Measurements from ENCODE around the gene SASH1.

SASH1 gene

DNA sequence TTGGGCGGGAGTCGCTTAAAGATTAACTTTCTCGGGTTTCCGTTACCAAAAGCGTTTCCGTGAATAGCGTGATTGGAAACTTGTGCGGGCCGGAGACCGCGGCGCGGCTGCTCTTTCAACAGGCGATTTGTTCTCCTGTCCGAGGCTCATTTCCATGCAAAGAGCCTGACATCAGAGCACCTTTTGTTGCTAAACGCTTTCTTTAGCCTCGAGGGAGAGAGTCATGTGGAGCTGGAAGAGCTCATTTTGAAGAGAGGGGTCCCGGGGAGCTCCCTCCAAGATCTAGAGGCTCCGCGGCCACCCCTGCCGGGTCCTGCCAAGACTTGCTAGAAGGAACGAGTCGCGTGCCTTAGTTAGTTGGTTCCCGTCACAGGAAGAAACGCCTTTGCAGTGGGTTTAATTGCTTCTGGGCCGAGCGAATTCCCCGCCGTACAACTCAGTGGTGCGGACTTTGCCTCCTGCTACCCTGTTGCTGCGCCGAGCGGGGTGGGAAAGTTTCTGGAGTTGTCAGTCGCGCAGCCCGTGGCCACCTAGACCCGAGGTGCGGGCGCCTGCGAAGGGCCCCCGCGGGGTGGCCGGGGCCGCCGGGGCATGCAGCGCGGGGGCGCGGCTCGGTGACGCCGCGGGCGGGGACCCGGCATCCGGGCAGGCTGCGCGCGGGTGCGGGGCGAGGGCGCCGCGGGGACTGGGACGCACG lies at the start of gene SASH1:
TSS of gene SASH1 (plus strand) at position 489 of the 697 bp plus-strand sequence. CDS start 230 bp downstream, outside the sequence.
- no peak for DNase-seq

- DNase-seq, result no peak
Measured at GRCh38 chr6:148293181-148293995, 49.2 kb upstream of the SASH1 start.

DNA sequence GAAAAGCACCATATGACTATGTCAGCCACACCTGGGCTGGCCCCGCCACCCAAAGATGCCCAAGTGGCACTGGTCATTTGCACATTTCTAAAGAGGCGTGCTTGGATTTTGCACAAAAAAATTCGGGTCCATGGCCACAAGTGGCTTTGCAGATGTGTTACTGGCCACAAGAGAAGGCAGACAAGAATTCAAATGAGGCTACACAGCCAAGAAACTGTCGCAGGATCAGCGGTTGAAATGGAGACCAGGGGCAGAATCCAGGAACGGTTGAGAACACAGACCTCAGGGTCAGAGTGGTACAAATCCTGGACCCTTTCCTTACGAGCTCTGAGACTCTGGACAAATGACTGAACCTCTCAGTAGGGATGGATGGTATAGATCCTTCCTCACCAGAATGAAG lies 48.6 kb upstream of the SASH1 start:
- DNase-seq, result no peak

DNA sequence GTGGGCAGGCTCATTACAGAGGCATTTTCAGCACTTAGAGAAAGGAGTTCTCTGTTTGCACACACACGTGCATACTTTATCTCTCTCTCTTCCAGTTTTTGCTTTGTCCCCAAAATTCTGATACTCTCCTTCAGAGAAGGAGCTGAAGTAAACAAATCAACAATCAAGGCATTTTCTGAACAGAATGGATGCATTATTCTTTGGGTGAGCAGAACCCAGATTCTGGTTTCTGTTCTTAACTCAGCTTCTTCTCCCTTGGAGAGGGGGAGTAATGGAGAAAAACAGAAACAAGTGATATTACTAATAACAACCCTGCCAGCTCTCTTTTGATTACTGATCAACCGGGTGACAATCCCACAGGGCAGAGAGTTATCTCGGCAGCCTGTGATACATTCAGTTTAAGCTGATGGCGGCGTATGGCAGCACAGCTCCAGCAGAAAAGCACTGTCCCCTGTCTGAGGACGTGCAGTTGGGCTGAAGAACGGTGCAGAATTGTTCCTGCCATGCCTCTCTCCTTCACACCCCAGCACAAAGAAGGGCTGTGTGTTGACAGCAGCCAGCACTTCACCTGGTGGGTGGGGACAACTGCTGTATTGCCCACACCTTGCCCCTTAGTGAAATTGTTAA lies 47.3 kb upstream of the SASH1 start:
- DNase-seq, result no peak

GRCh38 chr6:148296771-148297170 lies 45.9 kb upstream of the SASH1 start:
- no peak for DNase-seq

- no peak for DNase-seq
Measured at GRCh38 chr6:148298683-148299082, 44.0 kb upstream of the SASH1 start.

- no peak for DNase-seq
Measured at GRCh38 chr6:148303616-148304015, 39.0 kb upstream of the SASH1 start.

GRCh38 chr6:148304976-148305375 lies 37.7 kb upstream of the SASH1 start:
- no peak for DNase-seq

DNA sequence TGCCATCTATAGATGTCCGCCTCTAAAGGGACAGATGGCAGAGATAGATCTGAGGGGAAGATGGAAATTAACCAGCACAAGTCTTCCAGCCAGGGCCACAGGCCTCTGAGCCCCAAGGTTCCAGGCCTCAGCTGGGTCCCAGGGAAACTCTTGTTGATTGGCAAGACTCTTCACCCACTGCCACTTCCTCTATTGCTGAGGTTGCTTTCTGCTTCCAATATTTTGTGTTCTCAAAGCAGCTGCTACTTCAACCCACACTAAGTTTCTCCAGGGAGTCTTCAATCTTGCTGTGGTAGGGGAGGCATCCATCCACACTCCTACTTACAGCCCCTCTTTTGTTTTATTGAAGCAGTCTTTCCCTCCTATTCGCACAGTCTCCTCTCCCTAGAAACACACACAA lies 36.4 kb upstream of the SASH1 start:
- DNase-seq, result no peak

DNA sequence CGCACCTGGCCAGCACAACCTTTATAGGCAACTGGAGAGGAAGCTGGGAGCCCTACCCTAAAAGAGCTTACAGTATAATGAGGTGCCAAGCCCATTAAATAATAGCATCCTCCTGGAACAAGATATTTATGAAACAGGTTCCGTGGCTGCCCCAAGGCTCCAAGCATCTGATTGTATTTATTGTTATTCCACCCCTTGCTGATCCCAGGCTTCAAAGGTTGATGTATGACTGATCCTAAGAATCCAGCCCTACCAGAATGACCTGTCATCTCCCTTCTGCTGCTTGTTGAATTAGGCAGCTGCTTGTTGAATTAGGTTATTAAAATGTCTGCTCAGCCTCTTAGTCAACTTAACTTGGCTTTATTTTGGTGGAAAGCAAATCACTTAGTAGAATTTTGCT lies 35.2 kb upstream of the SASH1 start:
- no peak for DNase-seq

GRCh38 chr6:148309301-148309700 lies 33.3 kb upstream of the SASH1 start:
- DNase-seq, result no peak

DNA sequence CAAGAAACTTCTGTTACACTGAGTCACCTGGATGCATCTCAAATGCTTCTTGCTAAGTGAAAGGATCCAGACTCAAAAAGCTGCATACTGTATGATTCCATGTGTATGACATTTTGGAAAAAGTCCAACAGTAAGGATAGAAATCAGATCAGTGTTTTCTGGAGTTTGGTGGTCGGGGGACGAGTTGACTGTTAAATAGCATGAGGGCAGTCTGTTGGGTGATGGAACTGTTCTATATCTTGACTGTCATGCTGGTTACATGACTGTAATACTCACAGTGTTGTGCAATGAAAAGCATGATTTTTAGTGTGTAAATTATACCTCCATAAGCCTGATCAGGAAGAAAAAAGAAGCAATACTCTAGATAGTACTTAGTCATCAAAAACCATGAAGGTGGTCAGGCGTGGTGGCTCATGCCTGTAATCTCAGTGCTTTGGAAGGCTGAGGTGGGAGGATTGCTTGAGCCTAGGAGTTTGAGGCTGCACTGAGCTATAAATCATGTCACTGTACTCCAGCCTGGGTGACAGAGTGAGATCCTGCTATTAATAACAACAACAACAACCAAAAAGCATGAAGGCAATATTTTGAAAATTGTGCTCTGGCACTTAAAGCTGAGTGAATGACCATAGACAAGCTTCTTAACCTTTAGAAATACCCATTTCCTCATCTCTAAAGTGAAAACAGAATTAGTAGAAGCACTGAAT lies 30.5 kb upstream of the SASH1 start:
- DNase-seq, result no peak

- peak; percentile 37 for DNase-seq
Measured at GRCh38 chr6:148313488-148313887, 29.1 kb upstream of the SASH1 start.

DNA sequence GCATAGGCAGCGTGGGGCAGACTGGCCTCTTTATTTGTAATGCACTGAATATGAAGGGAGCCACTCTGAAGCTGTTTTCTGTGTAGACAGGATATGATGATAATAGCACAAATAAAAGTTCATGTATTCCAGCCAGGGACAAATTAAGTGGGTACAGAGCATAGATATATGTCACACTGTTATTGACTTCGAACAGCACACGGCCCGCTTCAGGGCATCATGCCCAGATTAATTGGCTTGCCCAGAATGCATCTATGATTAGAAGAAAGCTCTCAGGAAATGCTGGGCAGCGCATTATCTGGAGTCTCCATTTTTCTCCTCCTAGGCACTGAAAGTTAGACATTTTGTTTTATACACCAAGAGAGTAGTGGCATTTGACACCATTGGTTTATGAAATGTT lies 26.3 kb upstream of the SASH1 start:
- no peak for DNase-seq

DNA sequence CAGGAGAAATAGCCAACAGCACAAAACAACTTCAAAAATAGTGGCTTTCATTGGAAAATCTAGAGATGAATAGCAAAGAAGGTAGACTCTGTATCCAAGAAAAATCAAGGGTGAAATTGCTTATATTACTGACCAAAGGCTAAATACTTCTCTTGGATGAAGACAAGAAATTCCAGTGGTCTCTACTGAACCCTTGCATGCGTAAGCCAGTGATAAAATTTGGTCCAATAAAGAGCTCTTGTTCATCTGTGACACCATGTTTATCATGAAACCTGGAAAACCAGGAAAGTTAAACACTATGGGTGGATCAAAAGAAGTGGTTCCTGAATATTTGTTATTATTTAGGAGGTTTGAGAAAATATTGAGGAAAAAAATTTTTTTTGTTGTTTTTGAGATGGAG lies 25.6 kb upstream of the SASH1 start:
- no peak for DNase-seq

GRCh38 chr6:148317739-148318138 lies 24.9 kb upstream of the SASH1 start:
- no peak for DNase-seq

DNA sequence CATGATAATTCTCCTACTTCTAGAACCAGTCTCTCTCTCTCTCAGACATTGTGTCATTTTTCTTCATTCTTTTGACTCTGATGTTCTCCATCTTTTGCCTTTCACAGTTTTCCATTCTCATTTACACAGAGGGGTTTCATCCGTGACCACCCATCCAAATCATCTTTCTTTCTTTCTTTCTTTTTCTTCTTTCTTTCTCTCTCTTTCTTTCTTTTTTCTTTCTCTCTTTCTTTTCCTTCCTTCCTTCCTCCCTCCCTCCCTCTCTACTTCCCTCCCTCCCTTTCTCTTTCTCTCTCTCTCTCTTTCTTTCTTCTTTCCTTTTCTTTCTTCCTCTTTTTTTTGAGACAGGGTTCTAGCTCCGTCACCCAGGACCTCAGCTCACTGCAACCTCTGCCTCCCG lies 19.9 kb upstream of the SASH1 start:
- DNase-seq, result no peak

DNA sequence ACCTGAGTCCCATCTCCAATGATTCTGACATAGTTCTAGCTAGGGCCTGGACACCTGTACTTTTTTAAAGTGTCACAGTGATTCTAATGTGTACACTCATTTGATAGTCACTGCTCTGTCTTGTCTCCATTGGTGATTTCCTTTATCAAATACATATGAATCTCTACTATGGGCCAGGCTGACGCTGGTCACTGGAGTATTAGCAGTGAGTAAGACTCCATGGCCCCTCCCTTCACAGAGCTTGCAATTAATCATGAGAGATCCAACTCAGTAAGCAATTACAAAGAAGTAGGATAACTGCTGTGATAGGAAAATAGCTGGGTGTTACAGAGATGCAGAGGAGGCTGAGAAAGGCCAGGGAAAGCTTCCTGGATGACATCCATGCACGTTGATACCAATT lies 19.3 kb upstream of the SASH1 start:
- no peak for DNase-seq

DNA sequence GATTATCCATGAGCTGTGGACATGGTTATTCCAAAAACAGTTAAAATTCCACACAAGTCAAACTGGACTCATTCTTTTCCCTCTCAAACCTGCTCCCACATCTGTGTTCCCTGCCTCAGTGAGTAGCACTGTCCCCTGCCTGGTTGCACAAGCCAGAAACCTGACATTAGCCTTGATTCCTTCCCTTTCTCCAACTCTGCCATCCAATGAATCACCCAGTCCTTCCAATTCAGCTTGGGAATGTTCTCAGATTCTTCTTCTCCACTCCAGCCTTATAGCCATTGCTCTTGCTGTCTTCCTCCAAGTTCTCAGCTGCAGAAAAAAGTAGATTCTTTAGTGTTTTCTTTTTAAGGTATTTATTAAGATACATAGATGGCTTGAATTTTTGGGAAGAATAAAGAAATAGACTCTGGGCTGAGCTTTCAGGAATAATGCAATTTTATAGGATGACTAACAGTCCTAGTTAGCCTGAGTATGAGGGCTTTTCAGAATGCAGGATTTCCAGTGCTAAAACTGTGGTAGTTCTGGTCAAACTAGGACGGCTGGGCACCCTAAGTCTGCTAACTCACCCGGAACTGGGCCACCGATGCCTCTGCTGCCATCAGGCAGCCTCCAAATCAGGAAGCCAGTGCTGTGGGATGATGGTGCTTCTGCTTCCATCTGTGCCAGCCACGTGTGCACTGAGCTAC lies 18.2 kb upstream of the SASH1 start:
- DNase-seq, result no peak

DNA sequence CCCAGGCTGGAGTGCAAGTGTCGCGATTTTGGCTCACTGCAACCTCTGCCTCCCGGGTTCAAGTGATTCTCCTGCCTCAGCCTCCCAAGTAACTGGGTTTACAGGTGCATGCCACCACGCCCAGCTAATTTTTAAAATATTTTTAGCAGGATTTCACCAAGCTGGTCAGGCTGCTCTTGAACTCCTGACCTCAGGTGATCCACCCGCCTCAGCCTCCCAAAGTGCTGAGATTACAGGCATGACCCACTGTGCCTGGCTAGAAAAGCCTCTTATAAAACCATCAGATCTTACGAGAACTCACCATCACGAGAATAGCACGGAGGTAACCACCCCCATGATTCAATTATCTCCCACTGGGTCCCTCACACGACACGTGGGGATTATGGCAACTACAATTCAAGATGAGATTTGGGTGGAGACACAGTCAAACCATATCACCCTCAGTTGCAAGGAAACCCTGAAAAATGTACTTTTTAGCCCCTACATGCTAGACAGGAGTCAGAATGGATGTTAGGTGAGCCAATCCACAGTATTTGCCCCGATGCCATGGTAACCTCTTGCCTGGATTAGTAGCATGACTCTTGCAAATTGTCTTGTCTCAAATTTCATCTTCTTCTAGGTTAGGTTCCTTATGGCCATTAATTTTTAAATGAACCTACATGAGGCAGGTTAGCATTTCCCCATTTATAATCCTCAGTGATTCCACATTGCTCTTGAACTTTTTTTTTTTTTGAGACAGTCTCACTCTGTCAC lies 17.1 kb upstream of the SASH1 start:
- no peak for DNase-seq

DNA sequence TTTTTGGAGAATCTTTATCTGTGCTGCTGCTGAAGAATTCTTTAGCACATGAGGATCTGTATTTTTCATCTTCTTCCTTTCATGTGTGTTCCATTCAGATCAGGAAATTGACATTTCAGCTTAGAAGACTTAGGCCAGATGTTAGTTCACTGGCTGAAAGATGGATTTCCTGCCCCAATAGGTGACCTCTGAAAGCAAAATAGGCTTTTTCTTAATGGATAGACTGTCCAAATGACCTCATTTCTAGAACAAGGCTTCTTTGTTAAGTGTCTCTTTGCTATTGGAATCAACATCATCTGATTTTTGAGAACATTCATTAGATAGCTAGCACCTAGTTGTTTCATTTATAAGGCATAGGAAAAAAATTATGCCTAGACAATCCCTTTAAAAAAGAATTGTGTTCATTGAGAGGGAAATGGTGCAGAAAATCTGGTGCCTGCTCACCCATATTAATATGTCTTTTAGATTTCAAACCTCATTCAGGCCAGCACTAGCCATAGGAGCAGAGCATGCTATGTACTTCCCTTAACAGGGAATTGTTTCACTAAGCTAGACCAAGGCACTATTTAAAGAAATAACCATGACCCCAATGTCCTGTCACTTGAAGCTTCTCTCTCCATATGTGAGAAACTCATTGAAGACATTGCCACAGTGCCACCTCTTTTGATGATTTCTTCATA lies 13.6 kb upstream of the SASH1 start:
- DNase-seq, result no peak

Measured in NCI-H1694 (cell line).